Muscle layer of duodenum (tissue), 2 donors: ENCODE measurements around the gene POLR1E.
"Not testable (repeated sequence)": the region's sequence is repeated elsewhere in the genome, so short reads cannot be mapped to it uniquely, and the experiment has no call there.

Experiments
- H3K27ac ChIP-seq: one replicate; pipeline ENCODE4 v1.7.0; 2013; ENCODE audit warnings: mild to moderate bottlenecking, low read length
- H3K27me3 ChIP-seq: one replicate; pipeline ENCODE4 v1.7.0; 2013; ENCODE audit warnings: low read depth, mild to moderate bottlenecking, control low read depth, low read length
- H3K36me3 ChIP-seq, 2 donors: one replicate each; pipeline ENCODE4 v1.7.0; 2013; ENCODE audit warnings: low read length in 2 of 2, control low read depth in 1 of 2, mild to moderate bottlenecking in 1 of 2; ENCODE audit not compliant: insufficient read depth in 2 of 2, control insufficient read depth in 1 of 2
- H3K4me1 ChIP-seq, 2 donors: one replicate each; pipeline ENCODE4 v1.7.0; 2013; ENCODE audit warnings: low read length in 2 of 2, mild to moderate bottlenecking in 2 of 2, control low read depth in 1 of 2, moderate library complexity in 1 of 2; ENCODE audit not compliant: insufficient read depth in 2 of 2, control insufficient read depth in 1 of 2
- H3K4me3 ChIP-seq, 2 donors: one replicate each; pipeline ENCODE4 v1.7.0; 2013; ENCODE audit warnings: low read length in 2 of 2, low read depth in 1 of 2, mild to moderate bottlenecking in 1 of 2
- H3K9me3 ChIP-seq, 2 donors: one replicate each; pipeline ENCODE4 v1.7.0; 2013; ENCODE audit warnings: low read length in 2 of 2, control low read depth in 1 of 2, mild to moderate bottlenecking in 1 of 2; ENCODE audit not compliant: control insufficient read depth in 1 of 2
- donor health status: healthy.

The POLR1E gene

DNA sequence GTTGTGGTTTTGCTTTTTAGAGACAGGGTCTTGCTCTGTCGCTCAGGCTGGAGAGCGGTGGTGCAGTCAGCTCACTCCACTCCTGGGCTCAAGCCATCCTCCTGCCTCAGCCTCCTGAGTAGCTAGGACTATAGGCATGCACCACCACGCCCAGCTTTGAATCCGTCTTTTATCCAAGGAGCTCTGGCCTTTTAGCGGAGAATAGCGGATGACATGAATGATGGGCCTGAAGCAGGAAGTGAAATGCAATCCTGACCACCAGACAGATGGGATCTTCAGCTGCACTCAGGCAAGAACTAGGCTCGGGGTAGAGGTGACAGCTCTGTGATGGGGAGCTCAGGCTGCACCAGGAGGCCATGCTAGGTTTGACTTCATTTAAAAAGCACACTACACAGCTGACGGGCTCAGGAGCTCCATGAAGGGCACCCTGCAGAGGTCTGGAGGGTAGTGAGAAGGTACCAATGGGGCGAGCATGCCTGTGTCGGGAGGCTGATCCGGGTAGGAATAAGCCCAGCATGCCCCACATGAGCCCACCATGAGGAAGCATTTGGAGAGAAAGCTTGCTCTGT is 21.9 kb downstream of the POLR1E start:
- Histone ChIP-seq H3K9me3 (no peaks in the 10 kb centered on the region), H3K36me3 (peaks cover 15 to 30% of the 10 kb centered on the region in 2 donors), H3K4me1 (no peaks in the 10 kb centered on the region), H3K4me3 (no peak overlapping the region), H3K27ac (no peak overlapping the region), H3K27me3 (no peaks in the 10 kb centered on the region)

- Histone ChIP-seq H3K36me3 (peaks cover 10 to 31% of the 10 kb centered on the region in 2 donors), H3K9me3 (no peaks in the 10 kb centered on the region), H3K27me3 (no peaks in the 10 kb centered on the region), H3K4me1 (no peaks in the 10 kb centered on the region), H3K27ac (no peak overlapping the region), H3K4me3 (no peak overlapping the region)
Observed at GRCh38 chr9:37508135-37508833, 22.5 kb downstream of the POLR1E start.

DNA sequence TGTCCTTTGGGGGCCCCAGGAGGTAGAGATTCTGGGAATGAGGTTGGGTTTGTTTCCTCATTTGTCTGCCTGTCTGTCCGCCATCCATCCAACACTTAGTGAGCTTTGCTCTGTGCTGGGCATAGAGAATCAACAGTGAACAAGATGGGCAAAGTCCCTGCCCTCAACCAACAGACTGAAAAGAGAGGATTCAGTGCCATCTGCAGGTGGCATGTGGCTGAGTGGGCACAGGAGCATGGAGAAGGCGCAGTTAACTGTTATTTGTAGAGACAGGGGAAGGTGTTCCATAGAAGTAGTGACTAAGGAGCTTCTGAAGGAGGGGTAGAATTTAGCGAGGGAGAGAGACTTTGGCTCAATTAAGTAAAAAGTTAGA is 23.1 kb downstream of the POLR1E start:
- Histone ChIP-seq H3K36me3 (peaks cover 6 to 25% of the 10 kb centered on the region in 2 donors), H3K4me3 (no peak overlapping the region), H3K27me3 (no peaks in the 10 kb centered on the region), H3K4me1 (no peaks in the 10 kb centered on the region), H3K27ac (no peak overlapping the region), H3K9me3 (no peaks in the 10 kb centered on the region)

DNA sequence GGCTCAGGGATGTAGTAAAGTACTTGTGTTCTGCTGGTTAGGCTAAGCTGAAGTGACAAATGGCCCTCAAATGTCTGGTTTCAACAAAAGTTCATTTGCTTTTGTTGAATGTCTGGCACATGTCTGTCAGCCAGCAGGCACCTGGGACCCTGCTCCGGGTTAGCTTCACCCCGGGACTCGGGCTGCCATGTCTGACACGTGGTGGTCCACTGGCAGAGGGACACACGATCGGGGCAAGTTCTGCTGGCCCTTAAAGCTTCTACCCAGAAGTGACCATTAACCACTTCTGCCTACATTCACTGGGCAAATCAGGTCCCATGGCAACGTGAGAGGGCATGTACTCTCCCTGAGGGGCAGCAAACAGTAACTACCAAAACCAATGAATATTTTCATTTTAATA is 23.8 kb downstream of the POLR1E start:
- Histone ChIP-seq H3K4me1 (no peaks in the 10 kb centered on the region), H3K27ac (no peak overlapping the region), H3K27me3 (no peaks in the 10 kb centered on the region), H3K9me3 (no peaks in the 10 kb centered on the region), H3K36me3 (peaks cover 2 to 22% of the 10 kb centered on the region in 2 donors), H3K4me3 (no peak overlapping the region)

GRCh38 chr9:37510053-37510452 is 24.3 kb downstream of the POLR1E start:
- H3K27ac ChIP-seq, H3K27me3 ChIP-seq, H3K4me3 ChIP-seq, H3K9me3 ChIP-seq, H3K4me1 ChIP-seq: not testable (repeated sequence)
- H3K36me3 ChIP-seq = peaks cover 0 to 17% of the 10 kb centered on the region in 2 donors

- no peaks in the 10 kb centered on the region for H3K9me3 ChIP-seq
- H3K27ac ChIP-seq = no peak overlapping the region
- H3K27me3 ChIP-seq = no peaks in the 10 kb centered on the region
- peaks cover 0 to 29% of the 10 kb centered on the region in 2 donors for H3K36me3 ChIP-seq
- no peaks in the 10 kb centered on the region for H3K4me1 ChIP-seq
- H3K4me3 ChIP-seq = no peak overlapping the region
Observed at GRCh38 chr9:37511016-37512010, 25.6 kb downstream of the POLR1E start.

DNA sequence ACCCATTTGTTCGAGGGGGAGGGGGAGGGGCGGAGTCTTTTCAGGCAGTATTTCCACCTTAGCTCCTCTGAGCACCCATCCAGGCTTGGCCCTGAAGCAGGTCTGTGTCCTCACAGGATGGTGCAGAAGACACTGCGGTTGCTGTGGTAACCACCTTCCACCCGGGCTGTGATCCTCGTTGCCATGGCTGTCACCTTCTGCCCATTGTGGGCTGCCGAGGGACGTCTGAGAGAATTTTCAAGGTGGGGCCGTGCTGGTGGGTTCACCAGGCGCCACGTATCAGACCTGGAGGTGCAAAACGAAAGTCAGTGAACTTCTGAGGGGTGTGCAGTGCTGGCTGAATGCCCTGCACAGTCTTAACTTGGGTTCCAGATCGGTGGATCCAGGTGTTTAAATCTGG is 26.7 kb downstream of the POLR1E start:
- H3K4me1 ChIP-seq = no peaks in the 10 kb centered on the region
- no peak overlapping the region for H3K27ac ChIP-seq
- no peaks in the 10 kb centered on the region for H3K27me3 ChIP-seq
- H3K36me3 ChIP-seq = peaks cover 0 to 30% of the 10 kb centered on the region in 2 donors
- H3K9me3 ChIP-seq = no peaks in the 10 kb centered on the region
- H3K4me3 ChIP-seq = no peak overlapping the region

GRCh38 chr9:37514415-37514814 is 28.7 kb downstream of the POLR1E start:
- H3K36me3 ChIP-seq = peaks cover 0 to 37% of the 10 kb centered on the region in 2 donors

DNA sequence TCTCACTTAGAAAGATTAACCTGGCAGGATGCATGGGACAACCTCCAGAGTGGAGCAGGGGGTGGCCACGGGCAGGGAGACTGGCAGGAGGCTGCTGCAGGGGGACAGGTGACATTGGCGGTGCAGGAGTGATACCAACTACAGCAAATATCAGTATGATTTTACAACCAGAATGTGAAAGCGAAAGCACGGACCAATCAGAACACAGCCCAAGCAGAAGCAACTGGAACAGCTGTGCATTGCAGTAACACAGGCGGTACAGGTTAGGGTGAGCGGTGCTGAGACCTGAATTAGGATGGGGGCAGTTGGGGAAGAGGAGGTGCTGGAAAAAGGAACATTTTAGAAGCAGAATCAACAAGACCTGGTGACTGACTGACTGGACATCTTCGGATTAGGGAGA is 29.3 kb downstream of the POLR1E start:
- no peaks in the 10 kb centered on the region for H3K9me3 ChIP-seq
- H3K36me3 ChIP-seq = peaks cover 0 to 42% of the 10 kb centered on the region in 2 donors
- H3K27me3 ChIP-seq = no peaks in the 10 kb centered on the region
- no peak overlapping the region for H3K27ac ChIP-seq
- no peaks in the 10 kb centered on the region for H3K4me1 ChIP-seq
- no peak overlapping the region for H3K4me3 ChIP-seq

More at GRCh38 chr9:37514415-37514814, 28.7 kb downstream of the POLR1E start:
- not testable (repeated sequence) for H3K4me3 ChIP-seq, H3K27ac ChIP-seq, H3K27me3 ChIP-seq, H3K9me3 ChIP-seq, H3K4me1 ChIP-seq

DNA sequence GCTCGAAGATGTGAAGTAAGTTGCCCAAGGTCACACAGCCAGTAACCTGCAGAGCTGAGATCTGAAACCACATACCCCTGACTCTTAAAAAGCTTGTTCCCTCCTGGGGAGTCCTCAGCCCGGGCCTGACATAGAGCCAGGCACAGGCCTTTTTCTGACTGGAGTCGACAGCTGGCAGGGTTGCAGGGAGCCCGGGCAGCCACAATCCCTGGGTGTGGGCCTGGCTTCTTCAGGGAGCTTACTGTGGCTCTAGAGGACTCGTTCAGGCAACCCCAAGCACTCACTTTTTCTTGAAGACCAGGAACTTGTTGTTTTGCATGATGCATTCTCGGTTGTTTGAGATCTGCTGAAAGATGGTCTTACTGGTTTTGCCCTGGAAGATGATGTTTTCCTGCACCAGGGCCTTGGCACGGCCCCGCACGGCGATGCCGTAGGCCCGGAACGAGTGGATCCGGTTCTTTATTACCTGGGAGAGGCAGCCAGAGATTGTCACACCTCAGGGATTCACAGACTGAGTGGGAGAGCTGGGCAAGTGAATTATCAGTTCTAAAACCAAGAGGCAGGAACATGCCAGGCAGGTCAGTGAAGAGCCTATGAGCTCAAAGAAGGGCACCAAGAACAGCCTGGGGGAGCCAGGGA is 30.0 kb downstream of the POLR1E start:
- H3K4me3 ChIP-seq = no peak overlapping the region
- no peak overlapping the region for H3K27ac ChIP-seq
- H3K9me3 ChIP-seq = no peaks in the 10 kb centered on the region
- H3K36me3 ChIP-seq = peaks cover 0 to 47% of the 10 kb centered on the region in 2 donors
- H3K27me3 ChIP-seq = no peaks in the 10 kb centered on the region
- no peaks in the 10 kb centered on the region for H3K4me1 ChIP-seq

DNA sequence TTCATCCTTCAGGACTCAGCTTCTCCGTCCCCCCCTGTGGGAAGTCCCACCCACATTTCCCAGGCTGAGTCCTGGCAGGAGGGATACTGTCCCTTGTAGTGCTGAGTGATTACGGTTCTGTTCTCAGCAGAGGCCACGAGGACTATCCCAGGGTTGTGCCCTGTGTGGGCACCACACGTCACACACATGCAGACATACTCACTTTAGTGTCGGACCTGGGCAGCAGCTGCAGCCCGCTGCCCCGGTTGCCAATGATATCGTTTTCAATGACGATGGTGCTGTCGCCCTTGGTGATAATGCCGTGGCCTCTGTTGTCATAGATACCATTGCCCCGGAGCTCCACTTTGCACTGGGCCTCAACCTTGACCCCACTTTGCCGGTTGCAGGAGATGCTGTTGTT is 32.2 kb downstream of the POLR1E start:
- Histone ChIP-seq H3K4me1 (no peaks in the 10 kb centered on the region), H3K27me3 (no peaks in the 10 kb centered on the region), H3K4me3 (no peak overlapping the region), H3K27ac (no peak overlapping the region), H3K36me3 (peaks cover 7 to 60% of the 10 kb centered on the region in 2 donors), H3K9me3 (no peaks in the 10 kb centered on the region)
